Dermis lymphatic vessel endothelial cell (primary cell): Measurements from ENCODE around the gene C12orf42. TPM values are rescaled to one million over a fixed set of nuclear protein-coding genes. Genes with fewer than 3 reads are reported as not detected.

Experiments
- total RNA-seq: library from RNA; depleted of rRNA; stranded (reverse); fragments of >200 nt; gene quantifications from 2 replicates; pipeline ENCODE4 v1.2.1, GENCODE V29; 2014

The C12orf42 gene
- total RNA-seq: not detected in 2 replicates

DNA sequence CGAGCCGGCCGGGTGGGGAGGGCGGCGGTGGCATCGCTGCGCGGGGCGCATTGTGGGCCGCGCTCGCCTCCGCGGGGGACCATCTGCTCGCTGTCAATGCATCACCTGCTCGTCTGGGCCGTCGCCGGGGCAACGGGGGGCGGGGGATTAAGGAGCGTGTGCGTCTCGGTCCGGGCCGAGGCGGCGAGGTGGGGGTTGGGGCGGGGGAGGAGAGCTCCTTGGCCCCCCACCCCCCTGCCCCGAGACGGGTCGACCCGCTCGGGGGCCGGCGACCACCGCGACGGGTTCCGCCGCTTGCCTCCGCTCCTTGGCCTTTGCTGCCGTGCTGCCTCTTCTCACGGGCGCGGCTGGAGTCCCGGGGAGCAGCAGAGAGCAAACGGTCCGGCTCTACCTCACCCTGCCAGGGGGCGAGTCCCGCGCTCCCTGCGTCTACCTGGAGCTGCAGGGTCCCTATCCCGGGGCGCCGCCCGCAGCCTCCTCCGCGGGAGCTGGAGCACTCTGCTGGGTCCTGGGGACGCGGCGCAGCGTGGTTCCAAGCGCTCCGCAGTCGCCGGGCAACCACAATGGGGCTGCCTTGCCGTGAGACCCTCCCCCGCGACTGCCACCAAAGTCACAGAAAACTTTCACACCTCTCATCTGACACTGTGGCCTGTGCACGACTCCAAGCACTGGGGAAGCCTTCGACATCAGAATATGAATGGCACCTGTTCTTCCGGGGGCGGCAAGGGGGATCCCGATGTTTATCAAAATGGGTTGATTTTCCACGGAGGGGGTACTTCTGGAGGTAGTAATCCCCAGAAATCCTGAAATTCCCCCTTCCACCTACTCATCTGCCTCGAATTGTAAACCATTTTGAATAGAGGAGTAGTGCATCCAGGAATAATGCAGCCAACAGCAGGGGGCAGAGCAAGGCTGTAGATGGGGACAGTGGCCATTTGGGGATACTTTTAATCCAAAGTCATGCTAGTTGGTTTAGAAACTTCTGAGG is at the start of gene C12orf42:
Gene C12orf42 (minus strand): TSS at position 500 of the 988 bp plus-strand sequence. CDS start 17,542 bp downstream, outside the sequence.

Other genes with a start within 250 kb of the C12orf42 start
- 7.2 and 10.4 TPM in 2 replicates for gene STAB2, start 91.3 kb upstream of the C12orf42 start, total RNA-seq